Peyer's patch (tissue), 4 donors: ENCODE measurements around the gene TRIP4.

Experiments
- POLR2A ChIP-seq, 2 donors: fragments of 450-650 bp; IDR thresholded peaks; one replicate each; pipeline ENCODE4 v1.5.1; 2017; ENCODE audit warnings: antibody characterized with exemption in 2 of 2, mild to moderate bottlenecking in 2 of 2, moderate library complexity in 2 of 2
- TF ChIP-seq, protein P1 (sequence below), 6 experiments: fragments of 450-650 bp in 4 of 6; fragments of 200-600 bp in 2 of 6; sonication (generic) in 1 of 6; IDR thresholded peaks; one replicate each; pipeline ENCODE4 v1.5.1; 2017 to 2019; ENCODE audit warnings: antibody characterized with exemption in 6 of 6, mild to moderate bottlenecking in 3 of 6, moderate library complexity in 1 of 6

GRCh38 chr15:64429448-64429847 lies 41.8 kb downstream of the TRIP4 start:
- no peak for TF ChIP-seq POLR2A (IDR thresholded peaks at IDR 0.05)
- TF ChIP-seq, protein P1, sequence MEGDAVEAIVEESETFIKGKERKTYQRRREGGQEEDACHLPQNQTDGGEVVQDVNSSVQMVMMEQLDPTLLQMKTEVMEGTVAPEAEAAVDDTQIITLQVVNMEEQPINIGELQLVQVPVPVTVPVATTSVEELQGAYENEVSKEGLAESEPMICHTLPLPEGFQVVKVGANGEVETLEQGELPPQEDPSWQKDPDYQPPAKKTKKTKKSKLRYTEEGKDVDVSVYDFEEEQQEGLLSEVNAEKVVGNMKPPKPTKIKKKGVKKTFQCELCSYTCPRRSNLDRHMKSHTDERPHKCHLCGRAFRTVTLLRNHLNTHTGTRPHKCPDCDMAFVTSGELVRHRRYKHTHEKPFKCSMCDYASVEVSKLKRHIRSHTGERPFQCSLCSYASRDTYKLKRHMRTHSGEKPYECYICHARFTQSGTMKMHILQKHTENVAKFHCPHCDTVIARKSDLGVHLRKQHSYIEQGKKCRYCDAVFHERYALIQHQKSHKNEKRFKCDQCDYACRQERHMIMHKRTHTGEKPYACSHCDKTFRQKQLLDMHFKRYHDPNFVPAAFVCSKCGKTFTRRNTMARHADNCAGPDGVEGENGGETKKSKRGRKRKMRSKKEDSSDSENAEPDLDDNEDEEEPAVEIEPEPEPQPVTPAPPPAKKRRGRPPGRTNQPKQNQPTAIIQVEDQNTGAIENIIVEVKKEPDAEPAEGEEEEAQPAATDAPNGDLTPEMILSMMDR (IDR thresholded peaks at IDR 0.05), result no peak
